Right renal pelvis (tissue), 4 donors: Measurements from ENCODE around the gene GPR55. TPM values are rescaled to one million over a fixed set of nuclear protein-coding genes. Genes with fewer than 3 reads are reported as not detected.

ENCODE experiments used
- DNase-seq, 4 donors: peaks; one replicate each; pipeline ENCODE4 v3.0.0-alpha.2; 2013; ENCODE audit warnings: low read depth in 4 of 4, low spot score in 3 of 4, missing footprints in 1 of 4
- polyA plus RNA-seq, 4 donors: library from polyadenylated mRNA; unstranded; fragments of 120-200 nt; gene quantifications; one replicate each; pipeline ENCODE4 v1.2.1, GENCODE V29; 2013; ENCODE audit not compliant: insufficient read length in 4 of 4

The GPR55 gene
- polyA plus RNA-seq, 4 donors: 0.18 to 0.20 (median 0.19) TPM

DNA sequence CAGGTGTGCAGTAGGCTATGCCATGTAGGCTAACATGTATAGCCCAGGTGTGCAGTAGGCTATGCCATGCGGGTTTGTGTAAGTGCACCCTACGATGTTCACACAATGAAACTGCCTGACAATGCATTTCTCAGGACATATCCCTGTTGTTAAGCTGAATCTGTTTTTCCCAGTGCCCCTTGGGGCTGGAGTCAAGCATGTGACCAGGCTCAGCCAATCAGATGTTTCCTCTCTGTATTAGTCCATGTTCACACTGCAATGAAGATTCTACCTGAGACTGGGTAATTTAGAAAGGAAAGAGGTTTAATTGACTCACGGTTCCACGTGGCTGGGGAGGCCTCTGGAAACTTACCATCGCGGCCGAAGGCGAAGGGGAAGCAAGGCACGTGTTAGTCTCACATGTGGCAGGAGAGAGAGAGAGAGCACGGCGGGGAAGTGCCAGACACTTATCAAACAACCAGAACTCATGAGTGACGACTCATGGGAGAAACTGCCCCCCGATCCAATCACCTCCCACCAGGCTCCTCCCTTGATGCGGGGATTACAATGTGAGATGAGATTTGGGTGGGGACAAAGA is 36.1 kb downstream of the GPR55 start:
- DNase-seq: no peak

- no peak for DNase-seq
Observed at GRCh38 chr2:230887342-230887741, 37.7 kb downstream of the GPR55 start.

DNA sequence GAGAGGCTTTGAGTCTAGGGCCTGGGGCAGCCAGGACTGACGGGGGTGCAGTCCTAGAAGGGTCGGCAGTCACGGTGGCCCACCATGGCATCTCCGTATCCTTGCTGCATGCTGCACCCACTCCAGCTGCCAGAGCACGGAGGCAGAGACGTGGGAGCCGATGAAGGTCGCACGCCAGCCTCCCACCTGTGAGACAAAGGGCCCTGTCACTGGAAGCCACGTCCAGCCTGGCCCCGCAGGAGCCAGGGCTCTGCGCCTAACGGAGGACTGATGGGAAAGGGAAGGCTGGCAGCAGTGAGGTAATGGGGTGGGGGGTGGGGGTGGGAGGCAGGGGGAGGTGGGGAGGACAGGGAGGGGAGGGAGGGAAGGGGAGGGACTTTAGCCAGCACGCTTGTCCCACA is 38.4 kb downstream of the GPR55 start:
- DNase-seq: no peak

GRCh38 chr2:230886206-230886605 is 38.8 kb downstream of the GPR55 start:
- no peak for DNase-seq

DNA sequence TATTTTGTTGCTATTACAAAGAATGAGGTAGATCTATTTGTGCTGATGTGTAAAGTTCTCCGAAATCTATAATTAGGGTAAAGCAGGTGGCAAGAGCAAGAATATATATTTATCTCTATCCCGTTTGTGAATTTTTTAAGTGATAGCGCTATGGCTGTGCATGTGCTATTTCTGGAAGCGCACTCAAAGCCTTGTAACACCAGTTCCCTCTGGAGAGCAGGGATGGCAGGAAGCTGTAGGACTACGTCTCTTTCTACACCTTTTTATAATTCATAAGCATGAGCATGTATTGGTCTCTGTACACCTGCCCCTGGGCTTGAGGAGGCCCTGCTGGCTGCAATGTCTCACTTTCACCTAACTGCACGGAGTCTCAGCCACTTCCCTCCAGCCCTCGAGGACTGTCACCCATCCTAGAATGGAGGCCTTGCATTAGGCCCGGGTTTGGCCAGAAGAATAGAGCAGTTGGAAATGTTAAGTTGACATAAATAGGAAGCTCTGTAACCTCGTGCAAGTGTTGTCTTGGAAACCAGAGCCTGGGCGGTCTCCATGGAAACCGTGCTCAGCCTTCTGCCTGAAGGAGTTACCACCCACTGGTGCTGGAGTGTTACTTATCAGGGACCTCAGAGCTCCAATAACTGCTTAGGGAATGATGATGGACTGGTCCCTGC is 39.4 kb downstream of the GPR55 start:
- peak in 1 of 4 donors; percentile 70 for DNase-seq

DNA sequence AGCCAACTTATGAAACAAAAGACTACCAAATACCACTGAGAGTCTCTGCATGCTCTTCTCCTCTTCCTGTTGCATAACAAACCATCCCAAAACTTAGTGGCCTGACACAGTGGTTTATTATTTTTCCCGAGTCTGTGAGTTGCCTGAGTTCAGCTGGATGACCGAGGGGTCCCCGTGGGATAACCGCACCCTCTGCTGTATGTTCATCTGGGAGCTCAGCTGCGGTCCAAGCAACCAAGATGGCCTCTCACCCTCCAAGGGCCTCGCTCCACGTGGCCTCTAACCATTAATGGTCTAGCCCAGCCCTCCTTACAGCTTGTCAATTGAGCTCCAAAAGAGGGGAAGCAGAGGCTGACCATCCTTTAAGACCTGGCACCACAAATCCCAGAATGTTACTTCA is 43.2 kb downstream of the GPR55 start:
- DNase-seq: no peak

GRCh38 chr2:230879891-230880290 is 45.2 kb downstream of the GPR55 start:
- DNase-seq: no peak

DNA sequence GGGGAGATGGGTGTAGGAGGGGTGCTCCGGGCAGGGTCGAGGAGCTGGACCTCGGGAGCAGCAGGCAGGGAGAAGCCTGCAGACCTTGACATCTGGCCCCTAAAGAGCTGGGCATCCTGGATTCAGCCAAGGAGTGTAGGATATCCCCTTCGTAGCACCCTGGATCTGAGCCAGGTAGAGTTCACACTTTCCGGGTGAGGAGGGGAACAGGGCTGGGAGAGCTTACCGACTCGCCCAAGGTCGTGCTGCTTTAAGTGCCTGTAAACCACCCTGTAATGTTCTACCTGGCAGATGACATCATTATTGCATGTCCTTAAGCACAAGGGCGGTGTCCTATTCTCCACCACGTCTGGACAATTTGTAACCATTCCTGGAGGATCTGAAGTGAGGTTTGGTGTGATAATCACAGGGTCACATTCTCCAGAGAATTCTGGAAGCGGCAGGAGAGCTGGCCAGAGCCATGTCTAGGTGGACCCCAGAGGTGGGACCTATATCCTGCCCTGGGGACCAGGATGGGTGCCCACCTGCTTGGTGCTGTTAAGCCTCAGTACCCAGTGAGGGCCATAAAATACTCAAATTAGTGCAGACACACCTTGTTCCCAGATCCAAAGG is 45.7 kb downstream of the GPR55 start:
- DNase-seq: no peak

- no peak for DNase-seq
Observed at GRCh38 chr2:230878599-230879188, 46.3 kb downstream of the GPR55 start.

DNA sequence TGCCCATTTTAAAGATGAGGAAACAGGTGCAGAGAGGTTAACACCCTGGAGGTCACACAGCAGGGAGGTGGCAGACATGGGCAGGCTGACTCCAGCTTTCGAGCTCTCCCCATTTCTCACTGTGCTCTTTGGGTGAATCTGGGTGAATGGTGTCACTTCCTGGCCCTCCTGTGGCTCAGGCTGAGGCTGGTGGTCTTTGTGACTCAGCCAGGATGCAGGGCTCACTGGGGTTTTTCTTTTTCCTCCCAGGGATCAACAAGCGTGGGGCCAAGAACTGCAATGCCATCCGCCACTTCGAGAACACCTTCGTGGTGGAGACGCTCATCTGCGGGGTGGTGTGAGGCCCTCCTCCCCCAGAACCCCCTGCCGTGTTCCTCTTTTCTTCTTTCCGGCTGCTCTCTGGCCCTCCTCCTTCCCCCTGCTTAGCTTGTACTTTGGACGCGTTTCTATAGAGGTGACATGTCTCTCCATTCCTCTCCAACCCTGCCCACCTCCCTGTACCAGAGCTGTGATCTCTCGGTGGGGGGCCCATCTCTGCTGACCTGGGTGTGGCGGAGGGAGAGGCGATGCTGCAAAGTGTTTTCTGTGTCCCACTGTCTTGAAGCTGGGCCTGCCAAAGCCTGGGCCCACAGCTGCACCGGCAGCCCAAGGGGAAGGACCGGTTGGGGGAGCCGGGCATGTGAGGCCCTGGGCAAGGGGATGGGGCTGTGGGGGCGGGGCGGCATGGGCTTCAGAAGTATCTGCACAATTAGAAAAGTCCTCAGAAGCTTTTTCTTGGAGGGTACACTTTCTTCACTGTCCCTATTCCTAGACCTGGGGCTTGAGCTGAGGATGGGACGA is 47.1 kb downstream of the GPR55 start:
- DNase-seq: no peak

DNA sequence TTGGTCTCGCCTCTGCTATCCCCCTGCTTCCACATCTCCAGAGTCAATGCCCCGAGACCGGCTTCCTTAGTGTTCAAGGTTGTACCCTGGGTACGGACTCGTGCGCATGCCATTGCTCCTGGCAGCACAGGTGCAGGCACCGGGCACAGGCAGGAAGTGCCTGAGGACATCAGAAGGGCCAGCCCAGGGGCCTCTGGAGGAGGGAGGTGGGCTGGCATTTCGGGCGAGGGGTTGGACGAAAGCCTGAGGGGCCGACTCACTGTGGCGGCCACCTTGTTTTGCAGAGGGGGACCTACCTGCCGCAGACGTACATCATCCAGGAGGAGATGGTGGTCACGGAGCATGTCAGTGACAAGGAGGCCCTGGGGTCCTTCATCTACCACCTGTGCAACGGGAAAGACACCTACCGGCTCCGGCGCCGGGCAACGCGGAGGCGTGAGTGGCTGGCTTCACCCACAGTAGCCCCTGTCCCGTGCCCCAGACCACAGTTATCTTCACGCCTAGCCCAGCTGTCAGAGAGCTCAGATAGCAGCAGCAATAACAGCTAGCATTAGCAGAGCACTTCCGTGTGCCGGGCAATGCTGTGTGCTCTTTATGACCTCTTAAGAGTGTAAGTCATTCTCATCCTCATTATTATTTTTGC is 47.8 kb downstream of the GPR55 start:
- no peak for DNase-seq

DNA sequence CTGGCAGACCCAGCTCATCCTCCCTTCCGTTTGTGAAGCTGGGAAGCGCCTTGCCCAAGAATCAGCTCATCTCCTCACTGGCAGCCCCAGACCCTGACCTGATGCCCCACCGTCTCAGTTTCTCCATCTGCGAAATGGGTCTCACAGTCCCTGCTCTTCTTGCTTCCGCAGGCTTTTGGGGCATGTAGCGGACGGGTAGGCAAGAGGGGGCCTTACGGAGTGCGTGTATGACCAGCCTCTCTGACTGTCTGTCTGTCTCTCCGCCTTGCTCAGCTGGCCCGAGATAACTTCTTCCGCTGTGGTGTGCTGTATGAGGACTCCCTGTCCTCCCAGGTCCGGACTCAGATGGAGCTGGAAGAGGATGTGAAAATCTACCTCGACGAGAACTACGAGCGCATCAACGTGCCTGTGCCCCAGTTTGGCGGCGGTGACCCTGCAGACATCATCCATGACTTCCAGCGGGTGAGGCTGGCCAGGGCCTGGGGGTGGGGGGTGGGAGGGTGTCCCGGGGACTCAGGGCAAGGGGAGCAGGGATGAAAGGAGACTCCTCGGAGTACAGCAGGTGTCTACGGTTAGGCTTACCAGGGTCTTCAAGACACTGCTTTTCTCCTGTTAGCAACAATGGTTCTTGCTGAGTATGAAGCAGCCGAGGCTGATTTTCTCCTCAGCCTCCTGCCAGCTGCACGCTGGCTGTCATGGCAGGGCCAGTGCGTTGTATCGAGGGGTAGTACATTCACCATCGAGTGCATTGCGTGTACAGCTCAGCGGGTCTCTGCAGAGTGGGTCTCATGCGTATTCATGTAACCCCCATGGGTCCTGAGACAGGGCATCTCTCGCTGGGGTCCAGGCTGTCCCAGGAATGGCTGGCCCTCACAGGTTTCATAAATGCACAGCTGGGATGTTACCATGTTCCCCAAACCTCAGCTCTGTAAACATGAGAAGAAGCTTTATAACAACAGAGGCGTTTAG is 49.4 kb downstream of the GPR55 start:
- no peak for DNase-seq

GRCh38 chr2:230874876-230875275 is 50.2 kb downstream of the GPR55 start:
- DNase-seq: no peak

- DNase-seq: no peak
Observed at GRCh38 chr2:230874456-230874855, 50.6 kb downstream of the GPR55 start.

DNA sequence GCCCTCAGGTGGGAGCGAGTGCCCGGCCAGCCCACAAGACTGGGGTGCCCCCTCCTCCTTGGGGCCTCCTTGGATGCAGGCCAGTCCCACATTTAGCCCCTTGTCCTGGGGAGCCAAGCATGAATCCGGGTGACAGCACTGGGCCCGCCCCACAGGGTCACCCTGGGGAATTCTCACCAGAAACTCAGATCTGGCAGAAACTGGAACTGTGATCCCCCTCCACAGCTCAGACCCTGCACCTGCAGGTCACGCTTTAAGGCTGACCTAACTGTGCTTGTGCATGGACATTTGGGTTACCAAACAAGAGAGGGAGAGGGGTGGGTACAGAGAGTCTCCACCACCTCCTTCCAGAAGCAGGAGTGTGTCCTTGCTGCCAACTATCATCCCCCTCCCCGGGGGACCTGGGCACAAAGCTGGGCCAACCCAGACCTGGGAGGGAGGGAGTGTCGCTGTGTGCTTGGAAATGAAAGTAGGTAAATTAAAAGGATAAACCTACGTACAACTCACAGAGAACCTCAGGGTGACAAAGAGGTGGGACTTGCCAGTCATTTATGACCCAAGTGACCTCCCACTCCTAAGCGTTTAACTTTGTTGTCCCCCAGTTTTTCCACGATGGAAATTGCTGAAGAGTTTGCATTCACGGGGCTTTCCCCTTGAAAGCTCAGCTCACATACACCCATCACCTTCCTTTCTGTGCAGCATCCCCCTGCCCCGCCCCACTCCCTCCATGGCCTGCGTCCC is 51.2 kb downstream of the GPR55 start:
- DNase-seq: no peak

- no peak for DNase-seq
Observed at GRCh38 chr2:230872968-230873660, 51.9 kb downstream of the GPR55 start.

GRCh38 chr2:230872151-230872967 is 52.7 kb downstream of the GPR55 start:
- DNase-seq: no peak
